Measurements from ENCODE around the gene OSGEPL1.

The OSGEPL1 gene

DNA sequence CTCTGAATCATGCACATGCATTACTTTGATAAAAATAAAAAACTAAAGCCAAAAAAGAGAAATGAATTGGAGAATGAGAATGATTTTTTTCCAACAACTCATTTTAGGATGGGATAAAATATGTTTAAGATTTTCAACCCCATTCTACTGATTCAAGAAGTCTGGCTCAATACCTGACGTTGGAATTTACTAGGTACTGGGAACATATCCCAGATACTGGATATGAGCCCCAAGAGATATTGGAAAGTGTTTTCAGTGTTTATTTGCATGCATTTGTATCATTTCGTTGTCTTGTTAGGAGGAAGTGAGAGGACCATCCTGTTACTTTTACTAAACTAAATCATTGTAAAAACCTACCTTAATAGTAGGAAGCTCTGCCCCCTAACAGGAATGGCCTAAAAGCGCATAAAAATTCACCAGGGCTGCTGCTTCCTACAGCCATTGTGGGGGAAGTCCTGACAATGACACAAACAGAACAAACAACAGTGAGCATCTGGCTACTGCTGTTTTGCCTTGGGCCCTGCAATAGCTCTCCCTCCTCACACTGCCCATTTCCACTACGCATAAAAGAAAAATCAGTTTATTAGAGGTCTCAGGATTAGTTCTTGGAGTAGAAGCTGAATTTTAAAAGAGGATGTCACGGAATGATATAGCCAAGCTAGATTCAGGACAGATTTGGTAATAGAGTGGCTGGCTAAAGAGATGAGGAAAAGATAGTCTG, 52.9 kb downstream of the OSGEPL1 start:
- Histone ChIP-seq H3K4me2 (no peak overlapping the region), H3K9me3 (replicated peaks in 1 of 11) (no peaks in the 10 kb centered on the region), H3K27ac (no peak overlapping the region), H3K27me3 (no peaks in the 10 kb centered on the region), H3K36me3 (peaks cover 0 to 14% (median 4%) of the 10 kb centered on the region in 11 experiments; a peak in 6 of 22 replicates), H3K9ac (no peak overlapping the region), H3K4me1 (no peaks in the 10 kb centered on the region), H4K20me1 (no peaks in the 10 kb centered on the region), H3K4me3 (no peak overlapping the region)
- TF ChIP-seq Cebpa-rat (IDR thresholded peaks at IDR 0.05) = no peak

GRCh38 chr2:189702071-189702470, 60.5 kb downstream of the OSGEPL1 start:
- no peak overlapping the region for H3K27ac ChIP-seq
- no peak overlapping the region for H3K4me3 ChIP-seq
- no peaks in the 10 kb centered on the region for H4K20me1 ChIP-seq
- no peak for TF ChIP-seq Cebpa-rat (IDR thresholded peaks at IDR 0.05)
- peaks cover 0 to 8% (median 0%) of the 10 kb centered on the region in 11 experiments; a peak in 4 of 22 replicates for H3K36me3 ChIP-seq
- H3K9ac ChIP-seq = no peak overlapping the region
- H3K27me3 ChIP-seq = no peaks in the 10 kb centered on the region
- H3K9me3 ChIP-seq (replicated peaks in 1 of 11) = no peaks in the 10 kb centered on the region
- no peak overlapping the region for H3K4me2 ChIP-seq
- H3K4me1 ChIP-seq = no peaks in the 10 kb centered on the region

DNA sequence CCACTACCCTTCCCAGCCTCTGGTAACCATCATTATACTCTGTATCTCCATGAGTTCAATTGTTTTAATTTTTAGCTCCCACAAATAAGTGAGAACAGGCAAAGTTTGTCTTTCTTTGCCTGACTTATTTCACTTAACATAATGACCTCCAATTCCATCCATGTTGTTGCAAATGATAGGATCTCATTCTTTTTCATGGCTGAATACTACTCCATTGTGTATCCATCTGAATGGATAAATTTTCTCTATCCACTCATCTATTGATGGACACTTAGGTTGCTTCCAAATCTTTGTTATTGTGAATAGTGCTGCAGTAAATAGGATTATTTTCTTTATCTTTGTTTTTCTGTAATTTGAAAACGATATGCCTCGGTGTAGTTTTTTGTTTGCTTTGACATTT, 61.9 kb downstream of the OSGEPL1 start:
- Histone ChIP-seq H3K4me2 (no peak overlapping the region), H3K27ac (no peak overlapping the region), H3K4me3 (no peak overlapping the region), H3K27me3 (no peaks in the 10 kb centered on the region), H3K36me3 (peaks cover 0 to 6% (median 0%) of the 10 kb centered on the region in 11 experiments; a peak in 2 of 22 replicates), H3K9ac (no peak overlapping the region), H4K20me1 (no peaks in the 10 kb centered on the region), H3K4me1 (no peaks in the 10 kb centered on the region), H3K9me3 (replicated peaks in 1 of 11) (no peaks in the 10 kb centered on the region)
- TF ChIP-seq Cebpa-rat (IDR thresholded peaks at IDR 0.05) = no peak

- Histone ChIP-seq H3K4me3 (no peak overlapping the region), H3K9ac (no peak overlapping the region), H3K27ac (no peak overlapping the region), H3K4me1 (no peaks in the 10 kb centered on the region), H4K20me1 (no peaks in the 10 kb centered on the region), H3K27me3 (no peaks in the 10 kb centered on the region), H3K9me3 (replicated peaks in 1 of 11) (no peaks in the 10 kb centered on the region), H3K36me3 (no peaks in the 10 kb centered on the region; a peak in 1 of 22 replicates), H3K4me2 (no peak overlapping the region)
- no peak for TF ChIP-seq Cebpa-rat (IDR thresholded peaks at IDR 0.05)
Observed at GRCh38 chr2:189698020-189698887, 64.3 kb downstream of the OSGEPL1 start.
